ENCODE results near the gene MBNL1. TPM values are rescaled to one million over a fixed set of nuclear protein-coding genes. Genes with fewer than 3 reads are reported as not detected.

The MBNL1 gene
- total RNA-seq, 6 experiments from 2014 or later = 49.9 to 89.6 (median 63.2) TPM

GRCh38 chr3:152253514-152253913 lies 15.2 kb upstream of the MBNL1 start:
- Histone ChIP-seq H3K27me3 (no peaks in the 10 kb centered on the region), H3K4me1 (peaks cover 0 to 8% (median 0%) of the 10 kb centered on the region in 4 donors), H3K36me3 (no peaks in the 10 kb centered on the region), H3K4me3 (no peak overlapping the region), H3K9me3 (no peaks in the 10 kb centered on the region), H3K27ac (no peak overlapping the region)
- no peak for DNase-seq
- TF ChIP-seq, protein P1, sequence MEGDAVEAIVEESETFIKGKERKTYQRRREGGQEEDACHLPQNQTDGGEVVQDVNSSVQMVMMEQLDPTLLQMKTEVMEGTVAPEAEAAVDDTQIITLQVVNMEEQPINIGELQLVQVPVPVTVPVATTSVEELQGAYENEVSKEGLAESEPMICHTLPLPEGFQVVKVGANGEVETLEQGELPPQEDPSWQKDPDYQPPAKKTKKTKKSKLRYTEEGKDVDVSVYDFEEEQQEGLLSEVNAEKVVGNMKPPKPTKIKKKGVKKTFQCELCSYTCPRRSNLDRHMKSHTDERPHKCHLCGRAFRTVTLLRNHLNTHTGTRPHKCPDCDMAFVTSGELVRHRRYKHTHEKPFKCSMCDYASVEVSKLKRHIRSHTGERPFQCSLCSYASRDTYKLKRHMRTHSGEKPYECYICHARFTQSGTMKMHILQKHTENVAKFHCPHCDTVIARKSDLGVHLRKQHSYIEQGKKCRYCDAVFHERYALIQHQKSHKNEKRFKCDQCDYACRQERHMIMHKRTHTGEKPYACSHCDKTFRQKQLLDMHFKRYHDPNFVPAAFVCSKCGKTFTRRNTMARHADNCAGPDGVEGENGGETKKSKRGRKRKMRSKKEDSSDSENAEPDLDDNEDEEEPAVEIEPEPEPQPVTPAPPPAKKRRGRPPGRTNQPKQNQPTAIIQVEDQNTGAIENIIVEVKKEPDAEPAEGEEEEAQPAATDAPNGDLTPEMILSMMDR (IDR thresholded peaks at IDR 0.05) = no peak
- no peak for TF ChIP-seq POLR2A (IDR thresholded peaks at IDR 0.05)
- no peak for ATAC-seq
- intact Hi-C loops (cut with DNase I) = no loop called here
- 67% methylated on average over 1 of the region's 1 CpG for WGBS (ENCODE audit: insufficient coverage, low coverage, low lambda C conversion rate, missing lambda C conversion rate)

GRCh38 chr3:152254041-152254440 lies 14.7 kb upstream of the MBNL1 start:
- DNase-seq = no peak
- Histone ChIP-seq H3K4me1 (peaks cover 0 to 13% (median 0%) of the 10 kb centered on the region in 4 donors), H3K9me3 (no peaks in the 10 kb centered on the region), H3K36me3 (no peaks in the 10 kb centered on the region), H3K27ac (no peak overlapping the region), H3K27me3 (no peaks in the 10 kb centered on the region), H3K4me3 (no peak overlapping the region)
- no peak for ATAC-seq
- TF ChIP-seq, protein P1 (IDR thresholded peaks at IDR 0.05) = no peak
- TF ChIP-seq POLR2A (IDR thresholded peaks at IDR 0.05) = no peak
- WGBS (ENCODE audit: insufficient coverage, low coverage, low lambda C conversion rate, missing lambda C conversion rate) = 47% methylated on average over 2 of the region's 2 CpGs
- intact Hi-C loops (cut with DNase I) = no loop called here

- Histone ChIP-seq H3K4me3 (no peak overlapping the region), H3K27ac (no peak overlapping the region), H3K9me3 (no peaks in the 10 kb centered on the region), H3K4me1 (peaks cover 0 to 15% (median 0%) of the 10 kb centered on the region in 4 donors), H3K27me3 (no peaks in the 10 kb centered on the region), H3K36me3 (no peaks in the 10 kb centered on the region)
- no peak for TF ChIP-seq POLR2A (IDR thresholded peaks at IDR 0.05)
- TF ChIP-seq, protein P1 (IDR thresholded peaks at IDR 0.05) = no peak
- 73% methylated on average over 1 of the region's 1 CpG for WGBS (ENCODE audit: insufficient coverage, low coverage, low lambda C conversion rate, missing lambda C conversion rate)
- ATAC-seq (no peak), DNase-seq (no peak)
- intact Hi-C loops (cut with DNase I) = no loop called here
These were observed 13.4 kb upstream of the MBNL1 start for GRCh38 chr3:152255290-152255689.

GRCh38 chr3:152256851-152257562 lies 11.7 kb upstream of the MBNL1 start:
- DNase-seq (no peak), ATAC-seq (no peak)
- H3K9me3 ChIP-seq = no peaks in the 10 kb centered on the region
- H3K27ac ChIP-seq = no peak overlapping the region
- TF ChIP-seq, protein P1 (IDR thresholded peaks at IDR 0.05) = no peak
- no peak for TF ChIP-seq POLR2A (IDR thresholded peaks at IDR 0.05)
- 86% methylated on average over 5 of the region's 5 CpGs for WGBS (ENCODE audit: insufficient coverage, low coverage, low lambda C conversion rate, missing lambda C conversion rate)
- intact Hi-C loops (cut with DNase I) = no loop called here
- no peaks in the 10 kb centered on the region for H3K27me3 ChIP-seq
- H3K4me3 ChIP-seq = no peak overlapping the region
- no peaks in the 10 kb centered on the region for H3K36me3 ChIP-seq
- peaks cover 0 to 15% (median 0%) of the 10 kb centered on the region in 4 donors for H3K4me1 ChIP-seq
